Stimulated activated naive B cell treated with anti-CD40 and anti-IgM and Interleukin-4, amounts not matched to agents 10 μg/mL and 1 μg/mL and 100 μg/mL, for 72 hours (primary cell): ENCODE measurements around the gene AP5Z1.

Experiments
- ATAC-seq, 2 donors: fragments of 150-1000 bp; cut with Tn5 transposase; replicated peaks; 2 replicates each; pipeline ENCODE4 v1.10.0; 2021; ENCODE audit warnings: moderate library complexity in 1 of 2
- DNase-seq: peaks from one replicate; pipeline ENCODE4 v3.0.0; 2021
- H3K27ac Mint-ChIP-seq: one replicate; pipeline ENCODE4 v1.8.0; 2022; ENCODE audit warnings: mild to moderate bottlenecking, mixed read lengths
- H3K27me3 Mint-ChIP-seq, 2 donors: one replicate each; pipeline ENCODE4 v1.8.0; 2022; ENCODE audit warnings: mixed read lengths in 2 of 2
- H3K36me3 Mint-ChIP-seq, 2 donors: one replicate each; pipeline ENCODE4 v1.8.0; 2022; ENCODE audit warnings: mixed read lengths in 2 of 2, mild to moderate bottlenecking in 1 of 2
- H3K4me1 Mint-ChIP-seq, 2 donors: one replicate each; pipeline ENCODE4 v1.8.0; 2022; ENCODE audit warnings: mixed read lengths in 2 of 2, mild to moderate bottlenecking in 1 of 2
- H3K4me3 Mint-ChIP-seq, 2 donors: one replicate each; pipeline ENCODE4 v1.8.0; 2022; ENCODE audit warnings: mild to moderate bottlenecking in 2 of 2, mixed read lengths in 2 of 2, moderate library complexity in 1 of 2
- H3K9me3 Mint-ChIP-seq, 2 donors: one replicate each; pipeline ENCODE4 v1.8.0; 2022; ENCODE audit warnings: mixed read lengths in 2 of 2, mild to moderate bottlenecking in 1 of 2

Gene AP5Z1

GRCh38 chr7:4766666-4767519 lies 8.5 kb upstream of the AP5Z1 start:
- DNase-seq, result no peak
- no peak overlapping the region for H3K4me3 Mint-ChIP-seq
- ATAC-seq, result no peak
- H3K27me3 Mint-ChIP-seq, result no peaks in the 10 kb centered on the region
- H3K4me1 Mint-ChIP-seq, result peaks cover 0 to 3% of the 10 kb centered on the region in 2 donors
- peak overlapping the region; percentile 56 for H3K27ac Mint-ChIP-seq
- peaks cover 26 to 35% of the 10 kb centered on the region in 2 donors for H3K36me3 Mint-ChIP-seq
- H3K9me3 Mint-ChIP-seq, result no peaks in the 10 kb centered on the region

GRCh38 chr7:4768597-4769569 lies 6.5 kb upstream of the AP5Z1 start:
- peaks cover 6 to 7% of the 10 kb centered on the region in 2 donors for H3K4me1 Mint-ChIP-seq
- DNase-seq, result no peak
- ATAC-seq, result no peak
- H3K27me3 Mint-ChIP-seq, result no peaks in the 10 kb centered on the region
- no peaks in the 10 kb centered on the region for H3K9me3 Mint-ChIP-seq
- peak overlapping the region; percentile 25 for H3K27ac Mint-ChIP-seq
- H3K36me3 Mint-ChIP-seq, result peaks cover 12 to 20% of the 10 kb centered on the region in 2 donors
- H3K4me3 Mint-ChIP-seq, result no peak overlapping the region

GRCh38 chr7:4769761-4770160 lies 5.7 kb upstream of the AP5Z1 start:
- ATAC-seq (no peak), DNase-seq (no peak)
- H3K4me3 Mint-ChIP-seq, result no peak overlapping the region
- no peaks in the 10 kb centered on the region for H3K27me3 Mint-ChIP-seq
- H3K9me3 Mint-ChIP-seq, result no peaks in the 10 kb centered on the region
- H3K27ac Mint-ChIP-seq, result no peak overlapping the region
- peaks cover 10 to 18% of the 10 kb centered on the region in 2 donors for H3K36me3 Mint-ChIP-seq
- peaks cover 15% of the 10 kb centered on the region in 2 donors for H3K4me1 Mint-ChIP-seq

GRCh38 chr7:4770886-4771285 lies 4.5 kb upstream of the AP5Z1 start:
- no peak for DNase-seq
- Mint-ChIP-seq H3K27ac (no peak overlapping the region), H3K27me3 (no peaks in the 10 kb centered on the region), H3K4me1 (peaks cover 15 to 17% of the 10 kb centered on the region in 2 donors), H3K36me3 (peaks cover 13 to 21% of the 10 kb centered on the region in 2 donors), H3K9me3 (no peaks in the 10 kb centered on the region), H3K4me3 (no peak overlapping the region)
- no peak for ATAC-seq

GRCh38 chr7:4771737-4772136 lies 3.7 kb upstream of the AP5Z1 start:
- Mint-ChIP-seq H3K27me3 (no peaks in the 10 kb centered on the region), H3K9me3 (no peaks in the 10 kb centered on the region), H3K27ac (no peak overlapping the region), H3K4me1 (peaks cover 18 to 22% of the 10 kb centered on the region in 2 donors), H3K36me3 (peaks cover 11 to 22% of the 10 kb centered on the region in 2 donors), H3K4me3 (no peak overlapping the region)
- no peak for ATAC-seq
- no peak for DNase-seq

- ATAC-seq, result no peak
- H3K4me3 Mint-ChIP-seq, result no peak overlapping the region
- peaks cover 22 to 26% of the 10 kb centered on the region in 2 donors for H3K4me1 Mint-ChIP-seq
Observed at GRCh38 chr7:4772306-4772705, 3.1 kb upstream of the AP5Z1 start.

GRCh38 chr7:4774007-4774406 lies 1.4 kb upstream of the AP5Z1 start:
- Mint-ChIP-seq H3K9me3 (no peaks in the 10 kb centered on the region), H3K4me1 (peaks cover 34 to 35% of the 10 kb centered on the region in 2 donors)
- ATAC-seq, result no peak

More at GRCh38 chr7:4772306-4772705, 3.1 kb upstream of the AP5Z1 start:
- H3K36me3 Mint-ChIP-seq, result peaks cover 11 to 26% of the 10 kb centered on the region in 2 donors
- DNase-seq, result no peak
- H3K27me3 Mint-ChIP-seq, result no peaks in the 10 kb centered on the region
- peak overlapping the region; percentile 25 for H3K27ac Mint-ChIP-seq
- H3K9me3 Mint-ChIP-seq, result no peaks in the 10 kb centered on the region

GRCh38 chr7:4774658-4775249 lies 669 bp upstream of the AP5Z1 start:
- Mint-ChIP-seq H3K36me3 (peaks cover 15 to 30% of the 10 kb centered on the region in 2 donors), H3K4me1 (peaks cover 33 to 34% of the 10 kb centered on the region in 2 donors), H3K4me3 (peak overlapping the region; percentile 96 to 98), H3K27me3 (no peaks in the 10 kb centered on the region), H3K9me3 (no peaks in the 10 kb centered on the region), H3K27ac (peak overlapping the region; percentile 99)
- ATAC-seq (peak; percentile 52 to 53), DNase-seq (no peak)

More at GRCh38 chr7:4774007-4774406, 1.4 kb upstream of the AP5Z1 start:
- H3K27me3 Mint-ChIP-seq, result no peaks in the 10 kb centered on the region
- H3K27ac Mint-ChIP-seq, result peak overlapping the region; percentile 99
- no peak for DNase-seq
- peak overlapping the region; percentile 96 to 98 for H3K4me3 Mint-ChIP-seq
- H3K36me3 Mint-ChIP-seq, result peaks cover 15 to 33% of the 10 kb centered on the region in 2 donors

- H3K36me3 Mint-ChIP-seq, result peaks cover 15 to 24% of the 10 kb centered on the region in 2 donors
- H3K4me3 Mint-ChIP-seq, result peak overlapping the region; percentile 96 to 98
- ATAC-seq, result peak; percentile 17 to 24
- H3K9me3 Mint-ChIP-seq, result no peaks in the 10 kb centered on the region
- H3K4me1 Mint-ChIP-seq, result peaks cover 32 to 34% of the 10 kb centered on the region in 2 donors
- no peaks in the 10 kb centered on the region for H3K27me3 Mint-ChIP-seq
- no peak for DNase-seq
- H3K27ac Mint-ChIP-seq, result peak overlapping the region; percentile 99
Observed at GRCh38 chr7:4775848-4776623, 613 bp downstream of the AP5Z1 start.

GRCh38 chr7:4779118-4779517 lies 3.7 kb downstream of the AP5Z1 start:
- H3K27me3 Mint-ChIP-seq, result no peaks in the 10 kb centered on the region
- no peak overlapping the region for H3K27ac Mint-ChIP-seq
- H3K9me3 Mint-ChIP-seq, result no peaks in the 10 kb centered on the region
- no peak overlapping the region for H3K4me3 Mint-ChIP-seq
- ATAC-seq (no peak), DNase-seq (no peak)
- peaks cover 19 to 34% of the 10 kb centered on the region in 2 donors for H3K36me3 Mint-ChIP-seq
- peaks cover 25 to 29% of the 10 kb centered on the region in 2 donors for H3K4me1 Mint-ChIP-seq

GRCh38 chr7:4781366-4782069 lies 6.1 kb downstream of the AP5Z1 start:
- Mint-ChIP-seq H3K4me1 (peaks cover 17 to 18% of the 10 kb centered on the region in 2 donors), H3K36me3 (peaks cover 14 to 29% of the 10 kb centered on the region in 2 donors), H3K4me3 (no peak overlapping the region), H3K27me3 (no peaks in the 10 kb centered on the region), H3K27ac (no peak overlapping the region), H3K9me3 (no peaks in the 10 kb centered on the region)
- DNase-seq (no peak), ATAC-seq (no peak)

- H3K9me3 Mint-ChIP-seq, result no peaks in the 10 kb centered on the region
- H3K27ac Mint-ChIP-seq, result no peak overlapping the region
- ATAC-seq (no peak), DNase-seq (no peak)
- H3K27me3 Mint-ChIP-seq, result no peaks in the 10 kb centered on the region
- H3K4me1 Mint-ChIP-seq, result peaks cover 10 to 11% of the 10 kb centered on the region in 2 donors
- no peak overlapping the region for H3K4me3 Mint-ChIP-seq
- H3K36me3 Mint-ChIP-seq, result peaks cover 15 to 24% of the 10 kb centered on the region in 2 donors
Observed at GRCh38 chr7:4782333-4783291, 7.2 kb downstream of the AP5Z1 start.
